ENCODE data around the gene OLIG3.

OLIG3 gene

DNA sequence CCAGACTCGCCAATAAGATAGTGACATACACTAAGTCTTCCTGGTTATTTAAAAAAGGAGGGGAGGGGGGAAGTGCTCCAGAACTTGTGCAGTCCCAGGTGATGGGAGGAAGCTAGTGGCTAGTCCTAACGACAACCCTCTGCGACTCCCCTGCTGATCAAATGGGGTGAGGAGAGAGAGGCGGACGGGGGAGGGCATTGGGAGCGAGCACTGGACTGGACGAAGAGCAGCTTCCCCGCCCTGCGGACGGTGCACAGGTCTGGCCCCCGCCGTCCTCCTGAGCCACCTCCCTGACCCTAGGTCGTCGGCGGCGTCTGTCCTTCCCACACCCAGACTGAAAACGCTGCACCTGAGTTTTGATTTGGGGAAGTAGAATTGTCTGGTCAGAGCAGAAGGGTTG lies 2.2 kb upstream of the OLIG3 start:
- Histone ChIP-seq H3K27ac (ENCODE audit: insufficient read depth, low read length, poor library complexity, severe bottlenecking) (no peak overlapping the region), H3K4me3 (ENCODE audit: insufficient read depth, low read depth, low read length, poor library complexity, severe bottlenecking) (no peak overlapping the region), H3K4me1 (ENCODE audit: control insufficient read depth, insufficient read depth, low read length, poor library complexity, severe bottlenecking) (peaks cover 55% of the 10 kb centered on the region), H3K27me3 (replicated peaks; ENCODE audit: control insufficient read depth, insufficient read depth, low read length, poor library complexity, severe bottlenecking) (peaks cover 74% of the 10 kb centered on the region), H3K36me3 (ENCODE audit: control insufficient read depth, insufficient read depth, low read length) (no peaks in the 10 kb centered on the region), H3K9me3 (ENCODE audit: control insufficient read depth, low read length) (no peaks in the 10 kb centered on the region)
- DNase-seq = no peak

DNA sequence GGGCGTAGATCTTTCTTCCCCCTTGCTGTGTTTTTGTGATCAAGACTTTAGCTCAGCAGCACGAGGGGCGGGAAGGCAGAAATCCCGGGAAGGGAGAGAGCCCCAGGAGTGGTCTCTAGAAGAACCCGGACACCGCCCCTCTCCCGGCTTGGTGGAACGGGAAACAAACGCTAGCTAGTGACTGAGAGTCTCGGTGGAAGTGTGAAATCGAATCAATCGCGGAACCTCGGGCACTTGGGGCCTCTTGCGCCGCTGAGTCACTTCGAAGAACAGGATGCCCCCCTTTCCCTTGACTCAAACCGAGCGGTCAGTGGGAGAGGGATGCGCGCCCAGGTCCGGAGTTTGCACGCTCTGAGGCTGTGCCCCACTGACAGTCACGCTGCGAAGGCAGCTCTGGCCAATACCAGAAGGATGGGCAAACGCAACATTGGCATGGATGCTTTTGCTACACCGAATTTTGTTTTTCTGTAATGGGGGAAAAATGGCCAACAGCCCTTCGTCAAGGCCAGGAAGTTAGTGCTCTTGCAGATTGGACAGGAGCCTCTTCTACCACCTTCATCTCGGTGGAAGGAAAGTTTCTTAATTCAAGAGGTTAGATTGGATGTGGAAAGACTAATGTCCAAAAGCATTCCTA lies 1.6 kb upstream of the OLIG3 start:
- Histone ChIP-seq H3K36me3 (ENCODE audit: control insufficient read depth, insufficient read depth, low read length) (no peaks in the 10 kb centered on the region), H3K27me3 (replicated peaks; ENCODE audit: control insufficient read depth, insufficient read depth, low read length, poor library complexity, severe bottlenecking) (peaks cover 79% of the 10 kb centered on the region), H3K9me3 (ENCODE audit: control insufficient read depth, low read length) (no peaks in the 10 kb centered on the region), H3K4me3 (ENCODE audit: insufficient read depth, low read depth, low read length, poor library complexity, severe bottlenecking) (no peak overlapping the region), H3K27ac (ENCODE audit: insufficient read depth, low read length, poor library complexity, severe bottlenecking) (no peak overlapping the region), H3K4me1 (ENCODE audit: control insufficient read depth, insufficient read depth, low read length, poor library complexity, severe bottlenecking) (peaks cover 55% of the 10 kb centered on the region)
- DNase-seq = no peak

DNA sequence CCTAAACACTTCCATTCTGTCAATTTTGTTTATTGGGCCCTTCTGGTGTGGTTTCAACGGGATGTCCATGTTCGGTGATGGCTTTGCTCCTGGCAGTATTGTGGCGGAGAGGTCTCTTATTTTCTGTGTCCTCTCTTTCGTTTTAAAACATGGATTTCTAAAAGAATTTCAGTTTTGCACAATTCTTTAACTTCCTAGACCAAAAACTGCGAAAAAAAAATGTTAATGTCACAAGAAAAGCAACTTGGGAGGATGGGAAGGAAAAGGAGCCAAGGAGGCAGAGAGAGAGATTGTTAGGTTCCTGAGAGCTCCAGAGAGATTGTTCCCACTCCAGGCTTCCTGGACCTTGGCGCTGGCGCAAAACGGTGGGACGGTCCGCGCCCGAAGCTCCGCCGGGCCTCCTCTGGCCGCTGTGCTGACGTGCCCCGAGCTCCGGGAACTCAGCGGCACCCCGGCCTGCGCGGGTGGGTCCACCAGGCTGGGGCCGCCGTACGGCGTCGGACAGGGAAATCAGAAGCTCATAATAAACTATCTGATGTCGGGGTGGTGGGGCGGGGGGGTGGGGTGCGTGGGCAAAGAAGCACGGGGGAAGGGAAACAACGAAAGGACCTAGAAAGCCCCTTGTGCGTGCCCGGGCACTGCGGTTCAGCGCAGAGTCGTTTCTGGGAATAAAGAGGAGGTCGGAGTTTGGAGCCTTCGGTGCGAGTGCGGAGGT lies 951 bp upstream of the OLIG3 start:
- Histone ChIP-seq H3K27me3 (replicated peaks; ENCODE audit: control insufficient read depth, insufficient read depth, low read length, poor library complexity, severe bottlenecking) (peaks cover 86% of the 10 kb centered on the region), H3K4me3 (ENCODE audit: insufficient read depth, low read depth, low read length, poor library complexity, severe bottlenecking) (no peak overlapping the region), H3K27ac (ENCODE audit: insufficient read depth, low read length, poor library complexity, severe bottlenecking) (no peak overlapping the region), H3K4me1 (ENCODE audit: control insufficient read depth, insufficient read depth, low read length, poor library complexity, severe bottlenecking) (peaks cover 55% of the 10 kb centered on the region), H3K36me3 (ENCODE audit: control insufficient read depth, insufficient read depth, low read length) (no peaks in the 10 kb centered on the region), H3K9me3 (ENCODE audit: control insufficient read depth, low read length) (no peaks in the 10 kb centered on the region)
- DNase-seq = no peak

DNA sequence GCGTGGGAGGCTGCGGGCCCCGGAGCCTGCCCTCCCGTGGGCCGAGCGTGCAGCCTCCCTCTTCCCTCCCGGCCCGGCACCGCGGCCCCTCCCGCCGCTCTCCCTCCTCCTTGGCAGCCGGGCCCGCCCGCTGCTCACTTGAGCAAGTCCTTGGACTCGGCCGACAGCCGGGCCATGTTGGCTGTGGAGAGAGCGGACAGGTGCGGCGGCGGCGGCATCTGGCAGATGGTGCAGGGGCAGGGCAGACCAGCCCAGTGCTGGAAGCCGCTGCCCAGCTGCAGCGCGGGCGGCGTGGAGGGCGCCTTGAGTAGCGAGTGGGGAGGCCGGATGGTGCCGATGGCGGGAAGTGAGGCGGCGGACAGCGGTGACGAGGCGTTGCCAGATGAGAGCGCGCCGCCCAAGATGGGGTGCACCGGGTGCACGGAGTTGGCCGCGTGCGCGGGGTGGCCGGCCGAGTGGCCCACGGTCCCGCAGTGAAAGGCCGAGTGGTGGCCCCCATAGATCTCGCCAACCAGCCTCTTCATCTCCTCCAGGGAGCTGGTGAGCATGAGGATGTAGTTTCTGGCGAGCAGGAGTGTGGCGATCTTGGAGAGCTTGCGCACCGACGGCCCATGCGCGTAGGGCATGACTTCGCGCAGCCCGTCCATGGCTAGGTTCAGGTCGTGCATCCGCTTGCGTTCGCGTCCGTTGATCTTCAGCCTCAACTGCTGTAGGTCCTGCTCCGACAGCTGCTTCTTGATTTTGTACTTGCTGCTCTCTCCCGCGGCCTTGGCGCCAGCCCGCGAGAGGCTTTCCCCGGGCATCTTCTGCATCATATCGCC lies 766 bp downstream of the OLIG3 start:
- H3K27ac ChIP-seq (ENCODE audit: insufficient read depth, low read length, poor library complexity, severe bottlenecking) = no peak overlapping the region
- no peaks in the 10 kb centered on the region for H3K36me3 ChIP-seq (ENCODE audit: control insufficient read depth, insufficient read depth, low read length)
- peaks cover 69% of the 10 kb centered on the region for H3K4me1 ChIP-seq (ENCODE audit: control insufficient read depth, insufficient read depth, low read length, poor library complexity, severe bottlenecking)
- H3K9me3 ChIP-seq (ENCODE audit: control insufficient read depth, low read length) = no peaks in the 10 kb centered on the region
- H3K4me3 ChIP-seq (ENCODE audit: insufficient read depth, low read depth, low read length, poor library complexity, severe bottlenecking) = no peak overlapping the region
- DNase-seq = no peak
- peaks cover 98% of the 10 kb centered on the region for H3K27me3 ChIP-seq (replicated peaks; ENCODE audit: control insufficient read depth, insufficient read depth, low read length, poor library complexity, severe bottlenecking)

DNA sequence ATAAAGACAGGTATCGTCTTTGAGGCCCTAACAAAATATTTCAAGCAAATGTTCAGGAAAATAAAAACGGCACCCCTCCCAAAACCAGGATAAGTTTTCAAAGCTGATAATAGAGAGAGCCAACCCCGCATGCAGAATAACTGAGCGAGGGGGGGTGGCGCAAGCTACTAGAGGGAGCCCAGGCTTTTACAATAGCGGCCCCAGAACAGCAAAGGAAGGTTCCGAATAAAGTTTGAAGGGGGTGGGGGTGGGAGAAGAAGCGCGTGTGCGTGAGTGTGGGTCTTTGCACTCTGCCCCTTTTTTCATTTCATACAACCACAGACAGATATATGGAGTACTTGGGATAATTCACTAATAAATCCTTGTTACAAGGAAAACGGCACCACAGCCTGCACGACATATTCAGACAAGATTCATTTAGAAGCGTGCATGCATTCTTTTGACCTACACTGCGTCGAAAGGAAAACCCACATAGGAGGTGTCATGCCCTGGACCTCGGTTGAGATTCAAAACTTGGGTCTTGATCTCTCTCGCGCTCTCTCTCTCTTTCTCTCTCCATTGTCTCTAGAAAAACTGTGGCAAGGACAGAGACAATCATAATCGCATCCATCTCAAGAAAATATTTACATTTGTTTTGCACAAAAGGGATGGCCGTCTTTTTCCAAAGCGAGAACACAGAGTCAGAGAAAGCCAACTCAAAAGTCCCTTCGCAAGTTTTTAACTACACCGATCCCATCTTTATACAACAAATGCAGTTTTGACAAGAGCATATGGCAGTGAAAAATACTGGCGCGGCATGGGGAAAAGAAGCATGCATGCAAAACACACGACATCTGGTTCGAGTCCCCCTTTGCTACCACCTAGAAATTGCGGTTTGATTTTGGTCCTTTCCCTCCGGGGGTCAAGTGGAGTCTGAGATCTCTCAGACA lies 1.6 kb downstream of the OLIG3 start:
- H3K27me3 ChIP-seq (replicated peaks; ENCODE audit: control insufficient read depth, insufficient read depth, low read length, poor library complexity, severe bottlenecking) = peaks cover 98% of the 10 kb centered on the region
- H3K4me3 ChIP-seq (ENCODE audit: insufficient read depth, low read depth, low read length, poor library complexity, severe bottlenecking) = no peak overlapping the region
- H3K9me3 ChIP-seq (ENCODE audit: control insufficient read depth, low read length) = no peaks in the 10 kb centered on the region
- no peak overlapping the region for H3K27ac ChIP-seq (ENCODE audit: insufficient read depth, low read length, poor library complexity, severe bottlenecking)
- H3K4me1 ChIP-seq (ENCODE audit: control insufficient read depth, insufficient read depth, low read length, poor library complexity, severe bottlenecking) = peaks cover 69% of the 10 kb centered on the region
- DNase-seq = no peak
- H3K36me3 ChIP-seq (ENCODE audit: control insufficient read depth, insufficient read depth, low read length) = no peaks in the 10 kb centered on the region

DNA sequence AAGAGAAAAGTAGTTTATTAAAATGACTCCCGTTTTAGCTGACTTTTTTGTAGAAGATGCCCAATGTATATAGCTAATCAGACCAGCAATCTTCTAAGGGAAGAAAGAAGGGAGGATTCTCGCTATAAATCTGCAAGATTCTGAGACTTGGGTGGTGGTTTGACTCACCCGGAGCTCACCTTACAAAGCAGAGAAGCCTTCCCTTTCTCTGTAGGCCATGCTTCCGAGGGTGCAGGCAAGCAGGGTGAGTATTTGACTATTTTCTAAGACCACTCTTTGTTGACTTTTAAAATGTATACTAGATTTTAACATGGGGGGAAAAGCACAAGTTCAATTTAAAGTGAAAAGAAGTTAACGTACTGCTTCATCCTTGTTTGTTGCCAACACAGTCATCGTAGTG lies 2.7 kb downstream of the OLIG3 start:
- DNase-seq = no peak
- no peak overlapping the region for H3K4me3 ChIP-seq (ENCODE audit: insufficient read depth, low read depth, low read length, poor library complexity, severe bottlenecking)
- peaks cover 61% of the 10 kb centered on the region for H3K4me1 ChIP-seq (ENCODE audit: control insufficient read depth, insufficient read depth, low read length, poor library complexity, severe bottlenecking)
- peaks cover 96% of the 10 kb centered on the region for H3K27me3 ChIP-seq (replicated peaks; ENCODE audit: control insufficient read depth, insufficient read depth, low read length, poor library complexity, severe bottlenecking)
- no peaks in the 10 kb centered on the region for H3K9me3 ChIP-seq (ENCODE audit: control insufficient read depth, low read length)
- H3K27ac ChIP-seq (ENCODE audit: insufficient read depth, low read length, poor library complexity, severe bottlenecking) = no peak overlapping the region
- no peaks in the 10 kb centered on the region for H3K36me3 ChIP-seq (ENCODE audit: control insufficient read depth, insufficient read depth, low read length)

DNA sequence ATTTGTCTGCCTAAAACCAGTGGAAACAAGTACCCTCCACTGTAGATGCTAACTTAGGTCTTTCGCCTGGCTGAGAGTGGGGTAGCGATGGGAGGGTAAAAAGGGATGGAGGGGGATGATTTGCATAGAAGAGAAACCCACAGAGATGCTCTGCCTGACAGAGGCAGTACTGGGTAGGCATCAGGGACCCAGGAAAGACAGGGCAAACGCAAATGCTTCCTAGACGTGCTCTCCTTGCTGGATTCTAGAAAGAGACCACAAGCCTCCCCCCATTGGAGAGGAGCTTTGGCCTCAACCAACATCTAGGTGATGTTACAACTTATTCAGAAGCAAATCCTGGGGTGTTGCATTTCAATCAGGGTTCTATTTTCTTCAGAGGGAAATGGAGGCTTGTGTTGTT lies 3.2 kb downstream of the OLIG3 start:
- DNase-seq = no peak
- Histone ChIP-seq H3K4me1 (ENCODE audit: control insufficient read depth, insufficient read depth, low read length, poor library complexity, severe bottlenecking) (peaks cover 56% of the 10 kb centered on the region), H3K27ac (ENCODE audit: insufficient read depth, low read length, poor library complexity, severe bottlenecking) (no peak overlapping the region), H3K9me3 (ENCODE audit: control insufficient read depth, low read length) (no peaks in the 10 kb centered on the region), H3K27me3 (replicated peaks; ENCODE audit: control insufficient read depth, insufficient read depth, low read length, poor library complexity, severe bottlenecking) (peaks cover 95% of the 10 kb centered on the region), H3K4me3 (ENCODE audit: insufficient read depth, low read depth, low read length, poor library complexity, severe bottlenecking) (no peak overlapping the region), H3K36me3 (ENCODE audit: control insufficient read depth, insufficient read depth, low read length) (no peaks in the 10 kb centered on the region)

DNA sequence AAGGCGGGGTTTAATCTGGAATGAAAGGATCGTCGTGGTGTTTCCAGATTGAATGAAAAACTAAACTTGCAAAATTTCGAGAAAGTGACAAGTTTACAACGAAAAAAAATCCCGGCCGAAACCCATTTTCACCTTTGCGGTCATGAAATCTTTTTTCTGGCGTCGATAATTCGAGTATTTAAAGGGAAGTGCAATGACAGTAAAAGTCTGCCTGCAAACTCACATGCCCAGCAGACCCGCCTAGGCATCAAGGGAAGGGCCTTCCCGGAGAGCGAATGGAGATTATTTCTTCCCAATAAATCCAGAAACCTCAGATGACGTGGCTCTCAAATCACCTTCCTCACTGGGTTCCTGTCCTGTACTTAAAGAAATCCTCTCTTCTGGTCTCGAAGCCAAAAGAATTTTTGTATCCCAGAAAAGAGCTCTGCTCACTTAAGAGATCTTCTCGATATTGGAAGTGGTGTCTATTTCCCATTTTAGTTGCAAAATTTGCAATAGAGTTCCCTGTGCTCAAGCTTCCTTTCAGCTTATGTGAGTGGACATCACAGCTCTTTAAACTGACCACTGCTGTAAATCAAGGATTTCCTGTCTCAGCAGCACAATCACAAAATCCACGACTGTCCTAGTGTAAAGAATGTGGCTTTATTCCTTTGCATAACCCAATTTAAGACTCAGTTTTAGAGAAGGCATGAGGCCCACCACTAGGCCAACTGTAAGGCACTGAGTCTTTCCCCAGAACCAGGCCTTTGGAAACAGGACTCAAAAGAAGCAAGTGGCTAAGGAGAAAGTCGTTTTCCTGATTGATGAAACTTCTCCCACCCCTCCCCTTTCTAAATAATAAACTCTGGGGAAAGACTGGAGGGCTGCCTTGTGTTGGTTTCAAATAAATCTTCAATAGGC lies 3.9 kb downstream of the OLIG3 start:
- Histone ChIP-seq H3K4me1 (ENCODE audit: control insufficient read depth, insufficient read depth, low read length, poor library complexity, severe bottlenecking) (peaks cover 51% of the 10 kb centered on the region), H3K27me3 (replicated peaks; ENCODE audit: control insufficient read depth, insufficient read depth, low read length, poor library complexity, severe bottlenecking) (peaks cover 88% of the 10 kb centered on the region), H3K27ac (ENCODE audit: insufficient read depth, low read length, poor library complexity, severe bottlenecking) (no peak overlapping the region), H3K36me3 (ENCODE audit: control insufficient read depth, insufficient read depth, low read length) (no peaks in the 10 kb centered on the region), H3K9me3 (ENCODE audit: control insufficient read depth, low read length) (no peaks in the 10 kb centered on the region), H3K4me3 (ENCODE audit: insufficient read depth, low read depth, low read length, poor library complexity, severe bottlenecking) (no peak overlapping the region)
- DNase-seq = no peak

Data from effector memory CD4-positive, alpha-beta T cell (primary cell).